B cell (primary cell): Measurements from ENCODE around the gene MZF1. TPM values are rescaled to one million over a fixed set of nuclear protein-coding genes. Genes with fewer than 3 reads are reported as not detected.

ENCODE experiments used
- ATAC-seq: fragments of 200-7000 bp; cut with Tn5 transposase; one replicate; pipeline ENCODE4 v1.10.0; 2021; ENCODE audit warnings: low read depth, mild to moderate bottlenecking, moderate number of reproducible peaks, moderate library complexity
- CTCF ChIA-PET: fragments of 350-600 bp; sonication (Branson Sonifier 250); formaldehyde crosslinking; loops from one replicate; lab custom pipeline; 2021; ENCODE audit warnings: antibody characterized with exemption, inconsistent platforms; lab: Charles Lee
- POLR2A ChIA-PET: fragments of 350-600 bp; sonication (Branson Sonifier 250); formaldehyde crosslinking; loops from one replicate; lab custom pipeline; 2021; ENCODE audit warnings: antibody characterized with exemption; lab: Charles Lee
- DNase-seq: peaks from one replicate; pipeline ENCODE4 v3.0.0; 2013
- H2AFZ ChIP-seq: 2 replicates; pipeline ENCODE4 v1.6.1; 2012; ENCODE audit warnings: mild to moderate bottlenecking, low read depth, low read length; ENCODE audit not compliant: insufficient read depth, poor library complexity, severe bottlenecking
- H3K27ac ChIP-seq, 2 donors: 1 replicate in 1 of 2; 2 replicates in 1 of 2; pipeline ENCODE4 v1.5.1; 2012 to 2013; ENCODE audit warnings: low read length in 2 of 2, mild to moderate bottlenecking in 2 of 2, moderate library complexity in 1 of 2
- H3K27me3 ChIP-seq, 4 experiments: fragments of 200-600 bp in 1 of 4; sonication (generic) in 1 of 4; replicated peaks in 1 of 4; 1 replicate in 2 of 4; 2 replicates in 2 of 4; pipeline versions ENCODE4 v1.6.1 to v1.7.0; 2013 to 2016; ENCODE audit warnings: low read length in 3 of 4, mild to moderate bottlenecking in 2 of 4, mixed read lengths in 1 of 4, moderate library complexity in 1 of 4; ENCODE audit not compliant: insufficient read depth in 4 of 4, control insufficient read depth in 3 of 4; ENCODE audit errors: control extremely low read depth in 1 of 4
- H3K36me3 ChIP-seq, 2 experiments: replicated peaks in 1 of 2; 1 replicate in 1 of 2; 2 replicates in 1 of 2; pipeline versions ENCODE4 v1.6.1 to v1.7.1; 2013; ENCODE audit warnings: low read length in 1 of 2; ENCODE audit not compliant: insufficient read depth in 2 of 2, control insufficient read depth in 1 of 2; ENCODE audit errors: control extremely low read depth in 1 of 2, extremely low read depth in 1 of 2
- H3K4me1 ChIP-seq, 2 donors: fragments of 200-600 bp in 1 of 2; sonication (generic) in 1 of 2; 1 replicate in 1 of 2; 2 replicates in 1 of 2; pipeline versions ENCODE4 v1.5.1 to v1.6.1; 2013 to 2017; ENCODE audit warnings: low read length in 2 of 2; ENCODE audit not compliant: control insufficient read depth in 2 of 2, insufficient read depth in 2 of 2
- H3K4me2 ChIP-seq: replicated peaks from 2 replicates; pipeline ENCODE3; 2012; ENCODE audit warnings: mild to moderate bottlenecking, low read depth, low read length; ENCODE audit not compliant: poor library complexity, severe bottlenecking
- H3K4me3 ChIP-seq, 5 experiments: fragments of 200-600 bp in 1 of 5; sonication (generic) in 1 of 5; 1 replicate in 3 of 5; 2 replicates in 2 of 5; pipeline versions ENCODE4 v1.5.1 to v1.7.0; 2011 to 2016; ENCODE audit warnings: low read length in 4 of 5, mild to moderate bottlenecking in 4 of 5, low read depth in 2 of 5, control low read depth in 1 of 5, moderate library complexity in 1 of 5; ENCODE audit not compliant: insufficient read depth in 1 of 5; ENCODE audit errors: control extremely low read depth in 1 of 5, extremely low read depth in 1 of 5
- H3K79me2 ChIP-seq: fragments of 200-600 bp; sonication (generic); one replicate; pipeline ENCODE4 v1.6.0; 2016; ENCODE audit warnings: low read length; ENCODE audit not compliant: control insufficient read depth, insufficient read depth
- H3K9ac ChIP-seq: fragments of 200-600 bp; sonication (generic); 2 replicates; pipeline ENCODE4 v1.6.1; 2017; ENCODE audit warnings: mild to moderate bottlenecking, low read length, moderate library complexity
- H3K9me3 ChIP-seq, 3 donors: one replicate each; pipeline versions ENCODE4 v1.6.1 to v1.7.1; 2013; ENCODE audit warnings: low read length in 2 of 3; ENCODE audit not compliant: control insufficient read depth in 2 of 3, insufficient read depth in 1 of 3; ENCODE audit errors: control extremely low read depth in 1 of 3
- H4K20me1 ChIP-seq: 2 replicates; pipeline ENCODE4 v1.6.0; 2012; ENCODE audit warnings: mild to moderate bottlenecking, low read length; ENCODE audit not compliant: insufficient read depth, control insufficient read depth, poor library complexity, severe bottlenecking
- H3K27ac Mint-ChIP-seq: one replicate; pipeline ENCODE4 v1.8.0; 2021; ENCODE audit warnings: mixed read lengths
- H3K27me3 Mint-ChIP-seq: one replicate; pipeline ENCODE4 v1.8.0; 2021; ENCODE audit warnings: mixed read lengths
- H3K4me1 Mint-ChIP-seq: one replicate; pipeline ENCODE4 v1.8.0; 2021; ENCODE audit warnings: mixed read lengths
- H3K4me3 Mint-ChIP-seq: one replicate; pipeline ENCODE4 v1.8.0; 2021; ENCODE audit warnings: mixed read lengths
- H3K9me3 Mint-ChIP-seq: one replicate; pipeline ENCODE4 v1.8.0; 2022; ENCODE audit warnings: mixed read lengths; ENCODE audit not compliant: insufficient read depth
- CTCF ChIP-seq: fragments of 200-600 bp; IDR thresholded peaks from one replicate; pipeline ENCODE4 v1.8.0; 2022; ENCODE audit warnings: antibody characterized with exemption, mild to moderate bottlenecking
- EZH2 ChIP-seq: IDR thresholded peaks from 2 replicates; pipeline ENCODE4 v1.6.1; 2012; ENCODE audit warnings: borderline replicate concordance, low read depth, mild to moderate bottlenecking, moderate library complexity, low read length; ENCODE audit not compliant: insufficient read depth, poor library complexity, severe bottlenecking
- WGBS: methylation state at CpG from one replicate; pipeline ENCODE4 v1.1.5; 2013; ENCODE audit warnings: missing lambda C conversion rate; ENCODE audit not compliant: insufficient coverage; 5-methylcytosine and 5-hydroxymethylcytosine counted together
- intact Hi-C: fragments of 100-400 bp; cut with micrococcal nuclease; formaldehyde crosslinking; loops from one replicate; pipeline ENCODE4 v1.10.0; 2022
- polyA plus RNA-seq: library from polyadenylated mRNA; depleted of rRNA; stranded (reverse); fragments of >200 nt; gene quantifications from 2 replicates; pipeline ENCODE4 v1.2.3, GENCODE V29; 2012
- total RNA-seq, 2 donors: library from RNA; stranded (reverse); fragments of 120-200 nt in 1 of 2; gene quantifications; 1 replicate in 1 of 2; 2 replicates in 1 of 2; pipeline versions ENCODE4 v1.2.3 to v1.2.4, GENCODE V29; 2013 to 2022

The MZF1 gene
- total and polyA plus RNA-seq, 2 donors (not counting 1 experiment from before 2014, with no cell fraction given) = 79.4 to 95.8 TPM

GRCh38 chr19:58572026-58572817 is 913 bp downstream of the MZF1 start:
- Histone ChIP-seq H3K79me2 (peaks cover 15% of the 10 kb centered on the region), H3K9ac (peak overlapping the region; percentile 88), H3K27ac (peak overlapping the region; percentile 99), H4K20me1 (no peaks in the 10 kb centered on the region), H3K4me2 (peak overlapping the region; percentile 87), H3K27me3 (no peaks in the 10 kb centered on the region), H2AFZ (peak overlapping the region; percentile 79), H3K4me3 (peak overlapping the region; percentile 49 to 77 (median 74)), H3K4me1 (peaks cover 25 to 36% of the 10 kb centered on the region in 2 donors), H3K9me3 (peaks cover 0 to 11% (median 0%) of the 10 kb centered on the region in 3 donors), H3K36me3 (peaks cover 0 to 14% of the 10 kb centered on the region in 2 experiments)
- ChIA-PET CTCF (interaction anchor here (0.9 to 3.0 kb wide), 6 partner anchors 10 to 52 kb away, joined by 3 to 10 read pairs (median 4); partner anchors contain the start of genes CHMP2A, UBE2M and ZBTB45), POLR2A (interaction anchor here (0.5 to 2.4 kb wide), 6 partner anchors 10 to 308 kb away, joined by 3 to 23 read pairs (median 10); partner anchors contain the start of genes CHMP2A, TRIM28, UBE2M and ZBTB45)
- Mint-ChIP-seq H3K27me3 (no peaks in the 10 kb centered on the region), H3K27ac (peak overlapping the region; percentile 99), H3K9me3 (no peaks in the 10 kb centered on the region), H3K4me3 (peak overlapping the region; percentile 95), H3K4me1 (peaks cover 35% of the 10 kb centered on the region)
- intact Hi-C loops = no loop called here
- no peak for TF ChIP-seq CTCF
- no peak for TF ChIP-seq EZH2
- DNase-seq (no peak), ATAC-seq (no peak)
- WGBS = 33% methylated on average over 20 of the region's 24 CpGs

- Histone ChIP-seq H3K36me3 (peaks cover 0 to 16% of the 10 kb centered on the region in 2 experiments), H3K4me2 (peak overlapping the region; percentile 87), H3K79me2 (peaks cover 15% of the 10 kb centered on the region), H3K9me3 (peaks cover 0 to 11% (median 0%) of the 10 kb centered on the region in 3 donors), H3K27ac (no peak overlapping the region), H3K27me3 (no peaks in the 10 kb centered on the region), H3K9ac (no peak overlapping the region), H3K4me1 (peaks cover 25 to 36% of the 10 kb centered on the region in 2 donors), H4K20me1 (no peaks in the 10 kb centered on the region), H2AFZ (no peak overlapping the region), H3K4me3 (no peak overlapping the region)
- H3K4me1 Mint-ChIP-seq = peaks cover 35% of the 10 kb centered on the region
- no peak for TF ChIP-seq CTCF
- no peak for TF ChIP-seq EZH2
- CTCF ChIA-PET = interaction anchor here (1.2 to 3.0 kb wide), 3 partner anchors 10 to 51 kb away, joined by 3 to 10 read pairs (median 4); no protein-coding TSS in a partner anchor
- ATAC-seq (no peak), DNase-seq (no peak)
- H3K27ac Mint-ChIP-seq = peak overlapping the region; percentile 6
- no peaks in the 10 kb centered on the region for H3K9me3 Mint-ChIP-seq
- POLR2A ChIA-PET = interaction anchor here (1.6 to 2.4 kb wide), 4 partner anchors 12 to 52 kb away, joined by 6 to 23 read pairs (median 13); partner anchors contain the start of genes CHMP2A, TRIM28, UBE2M and ZBTB45
- H3K27me3 Mint-ChIP-seq = no peaks in the 10 kb centered on the region
- 98% methylated on average over 8 of the region's 8 CpGs for WGBS
- H3K4me3 Mint-ChIP-seq = peak overlapping the region; percentile 95
- intact Hi-C loops = no loop called here
Measured at GRCh38 chr19:58571575-58571947, 1.6 kb downstream of the MZF1 start.
